IPS-NIHi7 (cell line): ENCODE results near the gene RHBG.
A peak's percentile ranks its signal among the peaks of the same experiment; 100 is the strongest.
"Not testable (repeated sequence)": the region's sequence is repeated elsewhere in the genome, so short reads cannot be mapped to it uniquely, and the experiment has no call there.

Source experiments
- DNase-seq: peaks from one replicate; pipeline ENCODE4 v3.0.0; 2012; ENCODE audit warnings: mixed read lengths; ENCODE audit errors: extremely low spot score

RHBG gene, protein sequence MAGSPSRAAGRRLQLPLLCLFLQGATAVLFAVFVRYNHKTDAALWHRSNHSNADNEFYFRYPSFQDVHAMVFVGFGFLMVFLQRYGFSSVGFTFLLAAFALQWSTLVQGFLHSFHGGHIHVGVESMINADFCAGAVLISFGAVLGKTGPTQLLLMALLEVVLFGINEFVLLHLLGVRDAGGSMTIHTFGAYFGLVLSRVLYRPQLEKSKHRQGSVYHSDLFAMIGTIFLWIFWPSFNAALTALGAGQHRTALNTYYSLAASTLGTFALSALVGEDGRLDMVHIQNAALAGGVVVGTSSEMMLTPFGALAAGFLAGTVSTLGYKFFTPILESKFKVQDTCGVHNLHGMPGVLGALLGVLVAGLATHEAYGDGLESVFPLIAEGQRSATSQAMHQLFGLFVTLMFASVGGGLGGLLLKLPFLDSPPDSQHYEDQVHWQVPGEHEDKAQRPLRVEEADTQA

DNA sequence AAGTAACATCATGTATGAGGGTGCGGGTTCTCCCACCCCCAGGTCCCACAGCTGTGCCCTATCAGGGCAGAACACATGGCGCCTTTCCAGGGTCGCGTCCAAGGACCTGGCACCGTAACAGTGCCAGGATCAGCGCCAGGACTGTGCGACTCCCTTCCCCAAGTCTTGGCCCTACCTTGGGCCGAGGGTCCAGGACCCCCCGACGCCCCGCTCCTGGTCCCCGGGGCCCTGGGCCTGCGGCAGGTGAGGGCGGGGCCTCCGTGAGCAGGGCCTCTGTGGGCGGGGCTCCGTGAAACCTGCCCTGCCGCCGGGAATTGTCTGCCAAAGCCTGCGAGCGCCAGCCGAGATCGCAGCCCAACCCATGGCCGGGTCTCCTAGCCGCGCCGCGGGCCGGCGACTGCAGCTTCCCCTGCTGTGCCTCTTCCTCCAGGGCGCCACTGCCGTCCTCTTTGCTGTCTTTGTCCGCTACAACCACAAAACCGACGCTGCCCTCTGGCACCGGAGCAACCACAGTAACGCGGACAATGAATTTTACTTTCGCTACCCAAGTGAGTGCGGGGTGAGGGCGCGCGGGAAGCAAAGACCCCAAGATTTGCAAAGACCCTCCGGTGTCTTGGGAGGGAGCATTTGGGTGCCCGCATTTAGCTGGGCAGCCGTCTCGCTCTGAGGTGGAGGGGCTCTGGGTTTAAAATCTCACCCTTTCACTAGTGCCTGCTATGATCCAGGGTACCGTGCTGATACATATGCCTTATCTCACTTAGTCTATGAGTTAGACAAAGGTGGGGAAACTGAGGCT is at the start of gene RHBG:
RHBG (plus strand) TSS at position 323 of the 796 bp plus-strand sequence; CDS start at position 362, 39 bp downstream.
- peak; percentile 89 for DNase-seq

DNA sequence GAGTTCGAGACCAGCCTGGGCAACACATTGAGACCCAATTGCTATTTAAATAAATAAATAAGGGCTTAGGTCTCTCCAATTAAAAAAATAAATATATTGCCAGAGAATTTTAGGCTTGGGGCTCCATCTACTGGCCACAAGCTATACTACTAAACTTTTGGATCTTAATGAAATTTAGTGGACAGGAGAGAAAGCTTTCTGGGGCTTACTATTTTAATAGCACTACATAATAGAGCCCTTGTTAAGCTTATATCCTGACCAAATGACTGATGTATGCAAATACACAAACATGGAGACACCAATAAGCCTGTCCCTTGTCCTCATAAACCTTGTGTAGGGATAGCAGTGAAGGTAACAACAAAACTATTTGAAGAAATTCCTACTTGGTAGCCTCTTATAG is 49.3 kb upstream of the RHBG start:
- no peak for DNase-seq

DNA sequence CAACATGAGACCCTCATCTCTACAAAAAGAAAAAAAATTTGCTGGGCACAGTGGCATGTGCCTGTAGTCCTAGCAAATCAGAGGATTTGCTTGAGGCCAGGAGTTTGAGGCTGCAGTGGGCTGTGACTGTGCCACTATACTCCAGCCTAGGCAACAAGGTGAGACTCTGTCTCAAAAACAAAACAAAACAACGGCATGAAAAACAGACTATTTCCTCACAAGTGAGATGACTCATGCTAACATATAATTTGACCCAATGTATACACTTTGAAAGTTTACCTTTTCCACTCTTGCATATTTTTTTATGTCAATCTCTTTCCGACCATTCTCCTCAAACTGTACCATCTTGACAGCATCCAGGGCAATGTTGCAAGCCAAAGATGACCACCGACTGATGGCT is 48.5 kb upstream of the RHBG start:
- DNase-seq = no peak

- not testable (repeated sequence) for DNase-seq
These were observed 45.8 kb upstream of the RHBG start for GRCh38 chr1:156323179-156323578.

GRCh38 chr1:156336242-156336641 is 32.8 kb upstream of the RHBG start:
- no peak for DNase-seq

- no peak for DNase-seq
These were observed 31.7 kb upstream of the RHBG start for GRCh38 chr1:156337052-156337887.

DNA sequence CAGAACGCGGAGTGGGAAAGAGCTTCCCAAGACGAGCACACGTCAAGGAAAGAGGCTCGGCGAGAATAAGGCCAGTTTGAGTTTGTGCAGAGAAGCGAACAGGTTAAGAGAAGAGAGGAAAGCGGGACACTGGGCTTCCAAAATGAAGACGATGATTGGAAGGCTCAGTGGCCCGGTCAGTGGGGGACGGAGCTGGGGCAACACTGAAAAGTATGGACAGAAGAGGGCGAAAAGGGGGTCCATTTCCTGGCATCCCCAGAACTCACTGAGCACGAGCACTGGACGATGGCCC is 31.2 kb upstream of the RHBG start:
- no peak for DNase-seq

DNA sequence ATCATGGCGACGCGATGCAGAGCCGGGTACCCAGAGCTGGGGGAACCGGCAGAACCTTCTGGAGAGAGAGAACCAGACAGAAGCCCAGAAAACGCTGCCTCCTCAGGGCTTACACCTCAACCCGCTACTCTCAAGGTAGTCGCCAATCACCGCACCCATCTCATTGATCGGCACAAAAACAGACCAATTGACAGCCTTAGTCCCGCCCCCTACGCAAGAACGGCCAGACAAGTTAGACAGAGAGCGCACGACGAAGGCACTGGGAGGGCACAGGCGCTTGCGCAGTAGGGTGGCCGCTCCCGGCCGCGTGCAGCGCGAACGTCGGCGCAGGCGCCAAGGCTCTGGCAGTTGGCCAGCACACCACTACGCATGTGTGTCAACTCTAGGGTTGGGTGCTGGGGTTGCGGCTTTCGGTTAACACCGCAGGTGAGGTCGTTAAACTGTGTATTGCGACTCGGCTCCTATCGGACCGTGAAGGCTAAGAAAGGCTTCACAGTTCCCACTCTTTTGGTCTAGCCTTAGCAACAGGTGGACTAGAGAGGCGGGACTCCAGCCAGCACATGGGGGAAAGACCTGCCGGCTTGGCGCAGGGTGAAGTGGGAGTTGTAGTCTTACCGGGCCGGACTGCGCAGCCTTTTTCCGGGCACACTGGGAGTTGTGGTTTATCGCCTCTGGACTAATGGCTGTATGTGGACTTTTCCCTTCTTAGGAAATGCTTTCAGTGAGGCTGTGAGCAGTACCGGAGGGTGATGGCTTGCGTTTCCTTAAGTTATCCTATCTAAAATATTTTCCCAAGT is 30.6 kb upstream of the RHBG start, which contains the start of the genes CCT3 and TSACC:
CCT3 (minus strand) TSS at position 113 of the 797 bp plus-strand sequence; CDS start at position 5, 108 bp downstream.
TSACC (plus strand) TSS at position 347 of the 797 bp plus-strand sequence. CDS start 1,232 bp downstream, outside the sequence.
- DNase-seq = peak; percentile 99

DNA sequence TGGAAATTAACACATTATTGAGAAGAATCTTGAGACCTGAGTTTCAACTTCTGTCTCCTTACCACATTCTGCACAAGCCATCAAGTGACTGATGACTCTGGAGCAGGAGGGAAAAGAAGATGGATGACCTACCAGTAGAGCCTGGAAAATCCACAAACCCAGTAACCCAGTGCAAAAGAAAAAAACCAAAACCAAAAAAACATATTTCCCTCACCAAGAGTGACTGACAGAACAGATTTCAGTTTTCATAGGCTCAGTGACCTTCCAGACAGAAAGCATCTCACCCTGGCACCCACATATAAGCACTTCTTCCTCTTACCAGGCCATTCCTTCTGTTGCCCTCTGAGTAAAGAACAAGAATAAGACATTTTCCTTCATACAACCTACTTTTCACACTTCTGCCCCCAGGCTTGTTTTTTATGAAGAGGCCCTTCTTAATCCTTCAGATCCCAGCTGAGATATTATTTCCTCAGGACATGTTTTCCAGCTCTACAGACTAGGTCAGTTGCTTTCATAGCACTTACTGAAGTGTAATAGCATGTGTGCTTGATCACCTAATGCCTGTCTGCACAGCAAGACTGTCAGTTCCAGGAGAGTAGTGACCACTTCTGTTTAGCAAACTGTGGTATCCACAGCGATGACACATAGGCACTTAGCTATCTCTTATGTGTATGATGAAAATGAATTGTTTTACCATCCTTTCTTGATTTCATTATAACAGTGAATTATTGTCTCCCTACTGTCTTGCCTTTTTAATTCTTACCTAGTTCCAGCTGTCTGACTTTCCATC is 26.6 kb upstream of the RHBG start:
- DNase-seq = no peak

GRCh38 chr1:156344409-156344808 is 24.6 kb upstream of the RHBG start:
- DNase-seq = no peak

GRCh38 chr1:156346035-156346434 is 23.0 kb upstream of the RHBG start:
- not testable (repeated sequence) for DNase-seq

GRCh38 chr1:156346636-156347035 is 22.4 kb upstream of the RHBG start:
- DNase-seq = no peak

GRCh38 chr1:156347331-156347730 is 21.7 kb upstream of the RHBG start:
- no peak for DNase-seq

- not testable (repeated sequence) for DNase-seq
These were observed 16.5 kb upstream of the RHBG start for GRCh38 chr1:156352481-156352880.

- DNase-seq = no peak
These were observed 12.6 kb upstream of the RHBG start for GRCh38 chr1:156356262-156356874.

GRCh38 chr1:156356875-156357534 is 12.0 kb upstream of the RHBG start:
- peak; percentile 94 for DNase-seq

DNA sequence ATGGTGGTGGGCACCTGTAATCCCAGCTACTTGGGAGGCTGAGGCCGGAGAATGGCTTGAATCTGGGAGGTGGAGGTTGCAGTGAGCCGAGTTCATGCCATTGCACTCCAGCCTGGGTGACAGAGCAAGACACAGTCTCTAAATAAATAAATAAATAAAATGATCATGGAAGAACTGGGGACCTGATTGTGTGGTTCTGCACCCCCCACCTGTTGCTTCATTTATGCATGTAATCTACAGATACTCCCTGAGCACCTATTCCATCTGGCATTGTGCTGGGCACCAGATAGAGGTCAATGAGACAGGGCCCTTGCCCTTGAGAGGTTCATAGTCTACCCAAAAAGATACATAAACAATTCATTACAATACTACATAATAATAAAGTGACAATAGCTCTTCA is 11.0 kb upstream of the RHBG start:
- no peak for DNase-seq

DNA sequence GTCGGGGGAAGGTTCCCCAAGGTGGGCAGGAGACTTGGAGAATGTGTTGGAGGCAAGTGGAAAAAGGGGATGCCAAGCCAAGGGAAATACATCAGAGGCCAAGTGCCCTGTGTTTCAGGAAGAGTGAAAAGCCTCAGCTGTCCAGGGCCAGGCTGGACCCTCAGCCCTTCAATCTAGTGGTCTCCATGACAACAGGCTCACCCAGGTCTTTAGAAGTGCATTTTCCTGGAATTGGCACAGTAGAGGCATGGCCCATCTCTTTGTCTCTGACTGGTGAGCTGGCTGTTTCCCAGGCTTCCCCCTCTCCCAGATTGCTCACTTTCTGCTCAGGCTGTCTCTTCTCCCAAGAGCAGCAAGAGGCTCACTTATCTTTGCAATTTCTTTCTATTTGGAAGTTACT is 10.4 kb upstream of the RHBG start:
- DNase-seq = no peak

DNA sequence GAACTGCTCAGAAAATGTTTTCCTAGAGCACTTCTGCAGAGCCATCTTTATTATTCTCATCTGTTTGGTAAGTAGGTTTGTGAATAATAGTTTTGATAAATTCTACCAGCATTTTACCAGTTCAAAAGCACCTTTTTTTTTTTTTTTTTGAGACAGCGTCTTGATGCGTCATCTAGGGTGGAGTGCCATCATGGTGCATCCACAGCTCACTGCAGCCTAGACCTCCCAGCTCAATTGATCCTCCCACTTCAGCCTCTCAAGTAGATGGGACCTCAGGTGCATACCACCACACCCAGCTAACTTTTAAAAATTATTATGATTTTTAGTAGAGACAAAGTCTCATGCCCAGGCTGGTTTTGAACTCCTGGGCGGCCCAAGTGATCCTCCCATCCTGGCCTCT is 9.8 kb upstream of the RHBG start:
- no peak for DNase-seq
